ENCODE measurements around the gene PCCB.

DNA sequence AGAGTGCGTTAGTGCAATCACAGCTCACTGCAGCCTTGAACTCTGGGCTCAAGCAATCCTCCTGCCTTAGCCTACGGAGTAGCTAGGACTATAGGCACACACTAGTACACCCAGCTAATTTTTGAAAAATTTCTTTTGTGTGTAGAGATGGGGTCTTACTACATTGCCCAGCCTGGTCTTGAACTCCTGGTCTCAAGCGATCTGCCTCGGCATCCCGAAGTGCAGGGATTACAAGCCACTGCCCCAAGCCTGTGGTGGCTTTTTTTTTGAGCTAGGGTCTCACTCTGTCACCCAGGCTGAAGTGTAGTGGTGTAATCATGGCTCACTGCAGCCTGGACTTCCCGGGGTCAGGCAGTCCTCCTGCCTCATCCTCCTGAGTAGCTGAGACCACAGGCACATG is 17.1 kb downstream of the PCCB start:
- TF ChIP-seq, protein P1, sequence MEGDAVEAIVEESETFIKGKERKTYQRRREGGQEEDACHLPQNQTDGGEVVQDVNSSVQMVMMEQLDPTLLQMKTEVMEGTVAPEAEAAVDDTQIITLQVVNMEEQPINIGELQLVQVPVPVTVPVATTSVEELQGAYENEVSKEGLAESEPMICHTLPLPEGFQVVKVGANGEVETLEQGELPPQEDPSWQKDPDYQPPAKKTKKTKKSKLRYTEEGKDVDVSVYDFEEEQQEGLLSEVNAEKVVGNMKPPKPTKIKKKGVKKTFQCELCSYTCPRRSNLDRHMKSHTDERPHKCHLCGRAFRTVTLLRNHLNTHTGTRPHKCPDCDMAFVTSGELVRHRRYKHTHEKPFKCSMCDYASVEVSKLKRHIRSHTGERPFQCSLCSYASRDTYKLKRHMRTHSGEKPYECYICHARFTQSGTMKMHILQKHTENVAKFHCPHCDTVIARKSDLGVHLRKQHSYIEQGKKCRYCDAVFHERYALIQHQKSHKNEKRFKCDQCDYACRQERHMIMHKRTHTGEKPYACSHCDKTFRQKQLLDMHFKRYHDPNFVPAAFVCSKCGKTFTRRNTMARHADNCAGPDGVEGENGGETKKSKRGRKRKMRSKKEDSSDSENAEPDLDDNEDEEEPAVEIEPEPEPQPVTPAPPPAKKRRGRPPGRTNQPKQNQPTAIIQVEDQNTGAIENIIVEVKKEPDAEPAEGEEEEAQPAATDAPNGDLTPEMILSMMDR (IDR thresholded peaks at IDR 0.05) = no peak
- no peak for TF ChIP-seq EZH2 (IDR thresholded peaks at IDR 0.05; ENCODE audit: borderline replicate concordance, insufficient read depth, low read depth, low read length, poor library complexity, severe bottlenecking)

Data from B cell (primary cell).